Measurements from ENCODE around the gene ZNF500. TPM values are rescaled to one million over a fixed set of nuclear protein-coding genes. Genes with fewer than 3 reads are reported as not detected.

ZNF500 gene
- total RNA-seq, 1 experiment from 2014 or later, result 20.1 TPM

DNA sequence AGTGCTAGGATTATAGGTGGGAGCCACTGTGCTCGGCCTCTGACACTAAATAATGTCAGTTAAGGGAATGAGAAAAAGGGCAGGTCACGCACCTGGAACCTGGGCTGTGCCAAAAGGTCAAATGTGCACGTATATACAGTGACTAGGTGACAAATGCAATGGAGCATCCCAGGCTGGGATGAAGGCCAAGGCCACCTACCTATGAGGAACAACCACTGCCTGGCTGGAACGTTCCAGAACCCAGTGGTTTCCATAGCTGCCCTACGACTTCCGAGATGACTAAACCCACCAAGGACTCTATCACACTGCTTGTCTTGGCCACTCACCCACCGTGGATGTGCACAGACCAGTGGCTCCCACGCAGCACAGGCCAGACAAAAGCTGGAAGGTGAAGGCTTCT, 16.1 kb downstream of the ZNF500 start:
- no peaks in the 10 kb centered on the region for H4K20me1 ChIP-seq (ENCODE audit: insufficient read depth)
- H3K4me2 ChIP-seq (ENCODE audit: low read length), result no peak overlapping the region
- H3K9me2 ChIP-seq (ENCODE audit: insufficient read depth), result no peaks in the 10 kb centered on the region
- DNase-seq (ENCODE audit: low read depth, low spot score), result no peak
- no peak overlapping the region for H3K9ac ChIP-seq (ENCODE audit: low read length)
- TF ChIP-seq, protein P1, sequence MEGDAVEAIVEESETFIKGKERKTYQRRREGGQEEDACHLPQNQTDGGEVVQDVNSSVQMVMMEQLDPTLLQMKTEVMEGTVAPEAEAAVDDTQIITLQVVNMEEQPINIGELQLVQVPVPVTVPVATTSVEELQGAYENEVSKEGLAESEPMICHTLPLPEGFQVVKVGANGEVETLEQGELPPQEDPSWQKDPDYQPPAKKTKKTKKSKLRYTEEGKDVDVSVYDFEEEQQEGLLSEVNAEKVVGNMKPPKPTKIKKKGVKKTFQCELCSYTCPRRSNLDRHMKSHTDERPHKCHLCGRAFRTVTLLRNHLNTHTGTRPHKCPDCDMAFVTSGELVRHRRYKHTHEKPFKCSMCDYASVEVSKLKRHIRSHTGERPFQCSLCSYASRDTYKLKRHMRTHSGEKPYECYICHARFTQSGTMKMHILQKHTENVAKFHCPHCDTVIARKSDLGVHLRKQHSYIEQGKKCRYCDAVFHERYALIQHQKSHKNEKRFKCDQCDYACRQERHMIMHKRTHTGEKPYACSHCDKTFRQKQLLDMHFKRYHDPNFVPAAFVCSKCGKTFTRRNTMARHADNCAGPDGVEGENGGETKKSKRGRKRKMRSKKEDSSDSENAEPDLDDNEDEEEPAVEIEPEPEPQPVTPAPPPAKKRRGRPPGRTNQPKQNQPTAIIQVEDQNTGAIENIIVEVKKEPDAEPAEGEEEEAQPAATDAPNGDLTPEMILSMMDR (IDR thresholded peaks at IDR 0.05 in 2 of 3, conservative IDR thresholded peaks at IDR 0.05 in 1 of 3; ENCODE audit: borderline replicate concordance in 1 of 3, insufficient read depth in 1 of 3, low read depth in 2 of 3, low read length in 2 of 3), result no peak
- TF ChIP-seq, protein P2, sequence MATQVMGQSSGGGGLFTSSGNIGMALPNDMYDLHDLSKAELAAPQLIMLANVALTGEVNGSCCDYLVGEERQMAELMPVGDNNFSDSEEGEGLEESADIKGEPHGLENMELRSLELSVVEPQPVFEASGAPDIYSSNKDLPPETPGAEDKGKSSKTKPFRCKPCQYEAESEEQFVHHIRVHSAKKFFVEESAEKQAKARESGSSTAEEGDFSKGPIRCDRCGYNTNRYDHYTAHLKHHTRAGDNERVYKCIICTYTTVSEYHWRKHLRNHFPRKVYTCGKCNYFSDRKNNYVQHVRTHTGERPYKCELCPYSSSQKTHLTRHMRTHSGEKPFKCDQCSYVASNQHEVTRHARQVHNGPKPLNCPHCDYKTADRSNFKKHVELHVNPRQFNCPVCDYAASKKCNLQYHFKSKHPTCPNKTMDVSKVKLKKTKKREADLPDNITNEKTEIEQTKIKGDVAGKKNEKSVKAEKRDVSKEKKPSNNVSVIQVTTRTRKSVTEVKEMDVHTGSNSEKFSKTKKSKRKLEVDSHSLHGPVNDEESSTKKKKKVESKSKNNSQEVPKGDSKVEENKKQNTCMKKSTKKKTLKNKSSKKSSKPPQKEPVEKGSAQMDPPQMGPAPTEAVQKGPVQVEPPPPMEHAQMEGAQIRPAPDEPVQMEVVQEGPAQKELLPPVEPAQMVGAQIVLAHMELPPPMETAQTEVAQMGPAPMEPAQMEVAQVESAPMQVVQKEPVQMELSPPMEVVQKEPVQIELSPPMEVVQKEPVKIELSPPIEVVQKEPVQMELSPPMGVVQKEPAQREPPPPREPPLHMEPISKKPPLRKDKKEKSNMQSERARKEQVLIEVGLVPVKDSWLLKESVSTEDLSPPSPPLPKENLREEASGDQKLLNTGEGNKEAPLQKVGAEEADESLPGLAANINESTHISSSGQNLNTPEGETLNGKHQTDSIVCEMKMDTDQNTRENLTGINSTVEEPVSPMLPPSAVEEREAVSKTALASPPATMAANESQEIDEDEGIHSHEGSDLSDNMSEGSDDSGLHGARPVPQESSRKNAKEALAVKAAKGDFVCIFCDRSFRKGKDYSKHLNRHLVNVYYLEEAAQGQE (IDR thresholded peaks at IDR 0.05; ENCODE audit: low read depth), result no peak
- TF ChIP-seq YY1 (IDR thresholded peaks at IDR 0.05; ENCODE audit: extremely low read depth, insufficient replicate concordance, low read depth, low read length), result no peak
- TF ChIP-seq ZNF274 (IDR thresholded peaks at IDR 0.05; ENCODE audit: low read depth, low read length), result no peak
- no peak for TF ChIP-seq FOSL1 (IDR thresholded peaks at IDR 0.05; ENCODE audit: low read depth)
- no peak for TF ChIP-seq POLR2AphosphoS5 (IDR thresholded peaks at IDR 0.05; ENCODE audit: low read depth, low read length)
- TF ChIP-seq CBX3 (IDR thresholded peaks at IDR 0.05; ENCODE audit: low read depth), result no peak
- TF ChIP-seq CEBPB (IDR thresholded peaks at IDR 0.05; ENCODE audit: low read depth), result no peak
- no peak for TF ChIP-seq SIN3A (IDR thresholded peaks at IDR 0.05; ENCODE audit: low read depth)
- no peaks in the 10 kb centered on the region for H3K27me3 ChIP-seq (ENCODE audit: insufficient read depth, low read length)
- H2AFZ ChIP-seq (ENCODE audit: low read depth, low read length, poor library complexity, severe bottlenecking), result no peak overlapping the region
- peaks cover 11 to 12% of the 10 kb centered on the region in 2 experiments; a peak in 3 of 4 replicates for H3K36me3 ChIP-seq (ENCODE audit: control insufficient read depth in 1 of 2, insufficient read depth in 2 of 2, low read length in 2 of 2)
- H3K27ac ChIP-seq (ENCODE audit: low read depth, low read length), result no peak overlapping the region
- no TSS peak for BruUV-seq (replicated peaks)
- intact Hi-C loops (cut with micrococcal nuclease), result no loop called here
- ChIA-PET RAD21 (ENCODE audit: low non-redundant PET in 1 of 2, low total read pairs in 2 of 2, uncharacterized antibody in 2 of 2, unreplicated experiment in 2 of 2) (no interaction called here), CTCF (no interaction called here), POLR2A (no interaction called here)
- no peak overlapping the region for H3K4me3 ChIP-seq (replicated peaks in 1 of 2; ENCODE audit: low read depth in 1 of 2, low read length in 2 of 2)
- H3K4me1 ChIP-seq (ENCODE audit: control insufficient read depth in 1 of 2, insufficient read depth in 2 of 2, low read length in 2 of 2), result no peaks in the 10 kb centered on the region
- H3K9me3 ChIP-seq (ENCODE audit: control insufficient read depth in 1 of 2, insufficient read depth in 1 of 2, low read depth in 1 of 2, low read length in 2 of 2), result peaks cover 0 to 4% of the 10 kb centered on the region in 2 experiments; a peak in 1 of 4 replicates
- no peak for ATAC-seq
- H3K79me2 ChIP-seq (ENCODE audit: insufficient read depth, low read length), result peaks cover 4% of the 10 kb centered on the region; the same call in 1 of the 2 replicates
